Tibial artery (tissue), 4 donors: ENCODE data around the gene LRRC32.
A peak's percentile ranks its signal among the peaks of the same experiment; 100 is the strongest.

Experiments
- DNase-seq, 2 donors: peaks; one replicate each; pipeline ENCODE4 v3.0.0-alpha.2; 2019
- H3K27ac ChIP-seq, 2 donors: fragments of 200-600 bp; sonication (generic) in 1 of 2; 1 replicate in 1 of 2; 2 replicates in 1 of 2; pipeline ENCODE4 v1.5.1; 2018 to 2019; ENCODE audit warnings: mild to moderate bottlenecking in 1 of 2
- H3K27me3 ChIP-seq, 2 donors: fragments of 200-600 bp; sonication (generic) in 1 of 2; one replicate each; pipeline versions ENCODE4 v1.5.1 to v1.6.0; 2016 to 2019
- H3K36me3 ChIP-seq, 3 donors: fragments of 200-600 bp; sonication (generic) in 2 of 3; one replicate each; pipeline ENCODE4 v1.5.1; 2016 to 2019; ENCODE audit warnings: mild to moderate bottlenecking in 2 of 3
- H3K4me1 ChIP-seq, 4 donors: fragments of 200-600 bp; sonication (generic) in 2 of 4; 1 replicate in 3 of 4; 2 replicates in 1 of 4; pipeline ENCODE4 v1.5.1; 2016 to 2019
- H3K4me3 ChIP-seq, 2 donors: fragments of 200-600 bp; sonication (generic) in 1 of 2; 1 replicate in 1 of 2; 2 replicates in 1 of 2; pipeline ENCODE4 v1.5.1; 2018 to 2019; ENCODE audit warnings: mild to moderate bottlenecking in 2 of 2
- H3K9me3 ChIP-seq, 3 donors: fragments of 200-600 bp; sonication (generic) in 1 of 3; one replicate each; pipeline ENCODE4 v1.5.1; 2016 to 2019
- CTCF ChIP-seq, 2 experiments: fragments of 200-600 bp in 1 of 2; fragments of 450-650 bp in 1 of 2; IDR thresholded peaks; one replicate each; pipeline ENCODE4 v1.5.1; 2017 to 2019; ENCODE audit warnings: antibody characterized with exemption in 2 of 2, mild to moderate bottlenecking in 1 of 2, moderate library complexity in 1 of 2
- intact Hi-C: fragments of 100-400 bp; cut with DNase I; formaldehyde crosslinking; loops from one replicate; pipeline ENCODE4 v1.15.0; 2023; ENCODE audit warnings: low total_unique reads

The LRRC32 gene

GRCh38 chr11:76624500-76625379, 45.8 kb downstream of the LRRC32 start:
- no peak overlapping the region for H3K27ac ChIP-seq
- peaks cover 0 to 53% (median 31%) of the 10 kb centered on the region in 4 donors for H3K4me1 ChIP-seq
- no peak overlapping the region for H3K4me3 ChIP-seq
- no peaks in the 10 kb centered on the region for H3K27me3 ChIP-seq
- intact Hi-C loops: loop anchor here (5.0 kb wide), 1 partner anchor 33 kb away; no protein-coding TSS in a partner anchor
- H3K9me3 ChIP-seq: peaks cover 0 to 9% (median 6%) of the 10 kb centered on the region in 3 donors
- no peak for TF ChIP-seq CTCF (IDR thresholded peaks at IDR 0.05)
- no peak for DNase-seq
- no peaks in the 10 kb centered on the region for H3K36me3 ChIP-seq

GRCh38 chr11:76623884-76624419, 46.6 kb downstream of the LRRC32 start:
- Histone ChIP-seq H3K27me3 (no peaks in the 10 kb centered on the region), H3K9me3 (peaks cover 0 to 9% (median 6%) of the 10 kb centered on the region in 3 donors), H3K36me3 (no peaks in the 10 kb centered on the region), H3K4me3 (no peak overlapping the region), H3K4me1 (peaks cover 0 to 45% (median 24%) of the 10 kb centered on the region in 4 donors), H3K27ac (peak overlapping the region in 1 of 2 donors; percentile 27)
- no peak for DNase-seq
- no peak for TF ChIP-seq CTCF (IDR thresholded peaks at IDR 0.05)
- intact Hi-C loops: loop anchor here (5.0 kb wide), 1 partner anchor 33 kb away; no protein-coding TSS in a partner anchor

DNA sequence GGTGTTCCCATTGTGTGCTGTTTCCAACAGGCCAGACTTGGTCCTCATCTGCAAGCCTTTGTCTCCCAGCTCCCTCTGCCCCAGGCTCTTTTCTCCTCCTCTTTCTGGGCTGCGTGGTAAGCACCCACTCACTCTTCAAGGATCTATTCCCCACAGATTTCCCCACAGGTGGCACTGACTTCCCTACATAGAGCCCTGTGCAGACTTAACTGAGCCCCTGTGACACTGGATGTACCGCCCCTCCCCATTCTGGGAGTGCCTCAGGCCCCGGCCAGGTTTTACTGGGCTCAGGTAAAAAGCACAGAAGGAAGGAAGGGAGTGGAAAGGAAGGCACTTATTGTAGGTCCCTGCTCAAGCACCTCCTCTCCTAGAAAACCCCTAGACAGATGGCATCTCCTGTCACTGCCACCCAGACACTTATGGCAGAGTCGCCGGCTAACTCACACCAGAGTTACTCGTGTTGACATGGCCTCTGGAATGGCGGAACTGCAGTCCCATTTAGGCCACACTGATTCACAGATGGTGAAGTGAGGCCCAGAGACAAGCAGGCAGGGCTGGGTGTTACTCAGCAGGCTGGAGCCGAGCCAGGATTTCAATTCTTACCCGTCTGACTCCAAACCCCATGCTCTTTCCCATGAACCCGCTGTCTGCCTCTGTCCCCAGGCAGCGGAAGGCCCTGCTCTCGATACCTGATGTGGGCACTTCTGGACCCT, 47.2 kb downstream of the LRRC32 start:
- Histone ChIP-seq H3K4me1 (peaks cover 0 to 40% (median 23%) of the 10 kb centered on the region in 4 donors), H3K9me3 (peaks cover 0 to 9% (median 6%) of the 10 kb centered on the region in 3 donors), H3K27ac (peak overlapping the region in 1 of 2 donors; percentile 27), H3K36me3 (no peaks in the 10 kb centered on the region), H3K27me3 (no peaks in the 10 kb centered on the region), H3K4me3 (no peak overlapping the region)
- DNase-seq: no peak
- TF ChIP-seq CTCF (IDR thresholded peaks at IDR 0.05): no peak
- intact Hi-C loops: loop anchor here (5.0 kb wide), 1 partner anchor 34 kb away; no protein-coding TSS in a partner anchor

- Histone ChIP-seq H3K27me3 (no peaks in the 10 kb centered on the region), H3K36me3 (no peaks in the 10 kb centered on the region), H3K27ac (peak overlapping the region; percentile 57 to 73), H3K4me3 (no peak overlapping the region), H3K9me3 (peaks cover 0 to 9% (median 6%) of the 10 kb centered on the region in 3 donors), H3K4me1 (peaks cover 0 to 43% (median 27%) of the 10 kb centered on the region in 4 donors)
- no peak for TF ChIP-seq CTCF (IDR thresholded peaks at IDR 0.05)
- peak in 1 of 2 donors; percentile 48 for DNase-seq
- intact Hi-C loops: loop anchor here (5.0 kb wide), 1 partner anchor 35 kb away; no protein-coding TSS in a partner anchor
Measured at GRCh38 chr11:76622493-76623094, 48.0 kb downstream of the LRRC32 start.

GRCh38 chr11:76621868-76622267, 48.7 kb downstream of the LRRC32 start:
- H3K4me1 ChIP-seq: peaks cover 0 to 43% (median 31%) of the 10 kb centered on the region in 4 donors
- no peak overlapping the region for H3K4me3 ChIP-seq
- intact Hi-C loops: loop anchor here (5.0 kb wide), 1 partner anchor 35 kb away; no protein-coding TSS in a partner anchor
- no peaks in the 10 kb centered on the region for H3K36me3 ChIP-seq
- H3K27me3 ChIP-seq: no peaks in the 10 kb centered on the region
- peak in 1 of 2 donors; percentile 60 for DNase-seq
- H3K9me3 ChIP-seq: peaks cover 0 to 9% (median 6%) of the 10 kb centered on the region in 3 donors
- peak overlapping the region; percentile 57 to 73 for H3K27ac ChIP-seq
- no peak for TF ChIP-seq CTCF (IDR thresholded peaks at IDR 0.05)
